GM12878 (cell line): ENCODE data around the gene ADD1. TPM values are rescaled to one million over a fixed set of nuclear protein-coding genes. Genes with fewer than 3 reads are reported as not detected.

Source experiments
- ATAC-seq: fragments of 200-7000 bp; cut with Tn5 transposase; 3 replicates; pipeline ENCODE4 v1.9.1; 2020; ENCODE audit warnings: mild to moderate bottlenecking, moderate library complexity
- BruUV-seq: library from RNA; stranded (reverse); fragments of 400-500 nt; replicated peaks from 2 replicates; lab custom pipeline; 2021; lab: Mats Ljungman, UMichigan
- CTCF ChIA-PET: fragments of 300-600 bp; sonication (Branson Sonifier 250); formaldehyde crosslinking; extraction: SDS; loops from one replicate; lab custom pipeline; 2021; ENCODE audit warnings: inconsistent platforms; lab: Yijun Ruan, JAX
- POLR2A ChIA-PET: fragments of 350-600 bp; formaldehyde crosslinking; extraction: SDS; loops from one replicate; lab custom pipeline; 2021; ENCODE audit warnings: inconsistent platforms; lab: Charles Lee
- RAD21 ChIA-PET: fragments of 300-600 bp; sonication (Branson Sonifier 250); formaldehyde crosslinking; loops from one replicate; lab custom pipeline; 2023; ENCODE audit warnings: antibody characterized with exemption; ENCODE audit not compliant: unreplicated experiment; lab: Charles Lee
- SMC1A ChIA-PET: fragments of 300-600 bp; sonication (Branson Sonifier 250); formaldehyde crosslinking; loops from one replicate; lab custom pipeline; 2023; ENCODE audit not compliant: unreplicated experiment, uncharacterized antibody; lab: Charles Lee
- DNase-seq: peaks from one replicate; pipeline ENCODE4 v3.0.0-alpha.2; 2011; ENCODE audit warnings: low read depth, low spot score
- FAIRE-seq: peaks from 3 replicates; lab custom pipeline; 2011; peaks lifted over from hg19 to GRCh38; lab: Jason Lieb, UNC
- H2AFZ ChIP-seq: 2 replicates; pipeline ENCODE4 v1.6.0; 2011; ENCODE audit warnings: low read depth, low read length, control low read depth; ENCODE audit not compliant: control insufficient read depth
- H3K27ac ChIP-seq: 2 replicates; pipeline ENCODE4 v1.5.1; 2011; ENCODE audit warnings: control low read depth; ENCODE audit not compliant: control insufficient read depth, insufficient read depth
- H3K27me3 ChIP-seq, 2 experiments: replicated peaks in 1 of 2; 2 replicates each; pipeline versions ENCODE4 v1.6.0 to v1.6.1; 2011; ENCODE audit warnings: low read length in 1 of 2; ENCODE audit not compliant: control insufficient read depth in 2 of 2, insufficient read depth in 2 of 2
- H3K36me3 ChIP-seq, 2 experiments: 2 replicates each; pipeline ENCODE4 v1.5.1; 2011; ENCODE audit warnings: low read length in 1 of 2; ENCODE audit not compliant: control insufficient read depth in 2 of 2, insufficient read depth in 2 of 2
- H3K4me1 ChIP-seq: 2 replicates; pipeline ENCODE4 v1.6.1; 2011; ENCODE audit warnings: mild to moderate bottlenecking, low read length, moderate library complexity, mixed read lengths; ENCODE audit not compliant: control insufficient read depth, insufficient read depth
- H3K4me2 ChIP-seq: 2 replicates; pipeline ENCODE4 v1.6.0; 2011; ENCODE audit warnings: control low read depth; ENCODE audit not compliant: control insufficient read depth, insufficient read depth
- H3K4me3 ChIP-seq: fragments of 200-600 bp; sonication (generic); 2 replicates; pipeline ENCODE4 v1.5.1; 2016
- H3K79me2 ChIP-seq: 2 replicates; pipeline ENCODE4 v1.6.0; 2011; ENCODE audit warnings: low read length; ENCODE audit not compliant: control insufficient read depth, insufficient read depth
- H3K9ac ChIP-seq: 2 replicates; pipeline ENCODE4 v1.8.0; 2011; ENCODE audit warnings: low read length, control low read depth, mixed read lengths; ENCODE audit not compliant: control insufficient read depth, insufficient read depth
- H3K9me3 ChIP-seq: replicated peaks from 3 replicates; pipeline ENCODE4 v1.5.1; 2011; ENCODE audit warnings: mild to moderate bottlenecking, low read length; ENCODE audit not compliant: control insufficient read depth, insufficient read depth
- H4K20me1 ChIP-seq: 2 replicates; pipeline ENCODE4 v1.6.0; 2011; ENCODE audit not compliant: control insufficient read depth, insufficient read depth
- CHD2 ChIP-seq: IDR thresholded peaks from 2 replicates; pipeline ENCODE4 v1.6.1; 2011; ENCODE audit warnings: low read depth, low read length, improper control_type of control experiment, borderline replicate concordance
- DPF2 ChIP-seq: fragments of 450-650 bp; IDR thresholded peaks from 2 replicates; pipeline ENCODE4 v1.6.1; 2017; ENCODE audit warnings: mild to moderate bottlenecking
- EGR1 ChIP-seq, 2 experiments: IDR thresholded peaks; 1 replicate in 1 of 2; 2 replicates in 1 of 2; pipeline ENCODE4 v1.6.1; 2011 to 2012; ENCODE audit warnings: low read depth in 2 of 2, low read length in 2 of 2, borderline replicate concordance in 1 of 2, mild to moderate bottlenecking in 1 of 2, moderate library complexity in 1 of 2
- GATAD2B ChIP-seq: fragments of 450-650 bp; conservative IDR thresholded peaks from 2 replicates; pipeline ENCODE4 v1.6.1; 2017; ENCODE audit warnings: low read depth, mild to moderate bottlenecking, moderate library complexity
- POLR2A ChIP-seq: IDR thresholded peaks from 2 replicates; pipeline ENCODE4 v1.6.1; 2011; ENCODE audit warnings: low read depth, mild to moderate bottlenecking, low read length
- RB1 ChIP-seq: fragments of 450-650 bp; formaldehyde crosslinking; IDR thresholded peaks from 2 replicates; pipeline ENCODE4 v1.6.1; 2017; ENCODE audit warnings: mild to moderate bottlenecking, borderline replicate concordance
- RELA ChIP-seq: fragments of 450-650 bp; IDR thresholded peaks from 2 replicates; pipeline ENCODE4 v1.8.0; 2014; ENCODE audit warnings: borderline replicate concordance; ENCODE audit not compliant: partially characterized antibody
- SMC3 ChIP-seq: IDR thresholded peaks from 2 replicates; pipeline ENCODE4 v1.6.1; 2011; ENCODE audit warnings: low read length, improper control_type of control experiment, borderline replicate concordance
- SREBF1 ChIP-seq: IDR thresholded peaks from 2 replicates; pipeline ENCODE4 v1.6.1; 2012; ENCODE audit warnings: mild to moderate bottlenecking, low read length
- SUZ12 ChIP-seq: fragments of 200-600 bp; sonication (generic); IDR thresholded peaks from one replicate; pipeline ENCODE4 v1.6.1; 2018; ENCODE audit warnings: antibody characterized with exemption, mild to moderate bottlenecking; ENCODE audit not compliant: unreplicated experiment
- ZBED1 ChIP-seq: IDR thresholded peaks from 2 replicates; pipeline ENCODE4 v1.6.1; 2016; ENCODE audit warnings: borderline replicate concordance
- ZNF217 ChIP-seq: fragments of 450-650 bp; IDR thresholded peaks from 2 replicates; pipeline ENCODE4 v1.6.1; 2017; ENCODE audit warnings: antibody characterized with exemption, mild to moderate bottlenecking
- WGBS: methylation state at CpG from one replicate; pipeline ENCODE4 v1.1.6; 2016; ENCODE audit warnings: low lambda C conversion rate; ENCODE audit not compliant: insufficient replicate concordance, insufficient coverage; ENCODE audit errors: missing lambda C conversion rate; 5-methylcytosine and 5-hydroxymethylcytosine counted together
- in situ Hi-C: fragments of 300-500 bp; cut with MboI; formaldehyde crosslinking; loops from 9 replicates; pipeline ENCODE4 v1.14.3; 2018; ENCODE audit warnings: mixed read lengths
- intact Hi-C: fragments of 100-400 bp; cut with micrococcal nuclease; formaldehyde crosslinking; loops from one replicate; pipeline ENCODE4 v1.14.2; 2022; ENCODE audit not compliant: unreplicated experiment
- polyA plus RNA-seq, 11 experiments: library from polyadenylated mRNA; depleted of rRNA in 4 of 11; unstranded in 6 of 11; stranded (reverse) in 5 of 11; fragments of >200 nt; fragmentation: Nextera tagmentation in 4 of 11; fragmentation: Illumina TruSeq in 1 of 11; extraction: Ambion mirVana in 4 of 11; extraction: Trizol in 1 of 11; gene quantifications; 1 replicate in 1 of 11; 2 replicates in 10 of 11; pipeline versions ENCODE4 v1.2.1 to v1.2.3, GENCODE V29; 2011 to 2016; ENCODE audit warnings: inconsistent platforms in 2 of 11, missing spikeins in 2 of 11, low read depth in 1 of 11
- total RNA-seq, 4 experiments: library from RNA; depleted of rRNA in 3 of 4; stranded (reverse); fragments of >200 nt in 3 of 4; fragmentation: Illumina TruSeq in 1 of 4; extraction: Trizol in 1 of 4; gene quantifications; 2 replicates each; pipeline versions ENCODE4 v1.2.1 to v1.2.3, GENCODE V29; 2013 to 2021

Gene ADD1
- total and polyA plus RNA-seq, 10 of the 15 experiments (the other 5 are each of a cell fraction or from before 2014, with no cell fraction given), result 21.6 to 182 (median 105) TPM

DNA sequence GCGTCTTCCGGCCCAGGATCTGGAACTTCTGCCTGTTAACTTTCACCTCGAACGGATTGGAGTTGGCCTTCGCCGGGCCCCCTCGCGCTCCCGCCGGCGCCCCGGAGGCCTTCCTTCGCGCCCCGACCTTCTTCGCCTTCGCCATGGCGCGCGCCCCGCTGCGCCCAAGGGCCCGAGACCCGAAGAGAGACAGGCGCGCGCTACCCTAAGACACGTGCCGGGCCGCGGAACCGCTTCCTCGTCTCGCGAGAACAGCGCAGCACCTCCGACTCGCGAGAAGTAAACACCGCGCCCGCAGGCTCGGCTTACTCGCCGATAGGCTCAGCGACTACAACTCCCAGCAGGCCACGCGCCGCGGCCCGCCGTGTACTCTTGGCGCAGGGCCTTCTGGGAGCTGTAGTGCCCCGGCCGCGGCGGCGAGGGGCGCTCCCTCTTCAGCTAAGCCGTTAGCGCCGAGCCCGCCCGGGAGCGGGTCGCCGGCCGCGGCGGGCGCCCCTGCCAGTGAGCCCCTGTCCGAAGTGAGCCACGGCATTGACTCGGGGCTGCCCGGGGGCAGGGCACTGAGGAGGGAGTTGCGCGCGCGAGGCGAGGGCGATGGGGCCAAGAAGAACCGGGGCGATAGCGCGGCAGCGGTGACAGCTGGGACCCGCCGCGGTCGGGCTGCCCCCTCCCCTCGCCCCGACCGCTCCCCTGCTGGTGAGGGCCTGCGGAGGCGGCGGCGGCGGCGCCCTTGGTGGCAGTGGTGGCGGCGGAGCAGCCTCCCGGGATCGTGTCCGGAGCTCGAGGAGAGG is 119.7 kb downstream of the ADD1 start, which contains the start of the genes GRK4 and NOP14 (continued):
- TF ChIP-seq SMC3, result no peak
- peak; percentile 44; the same call in 1 of the 2 replicates for TF ChIP-seq ZNF217
- TF ChIP-seq RB1, result no peak; the same call in 1 of the 2 replicates
- peak; percentile 100 for TF ChIP-seq CHD2
- no peak for TF ChIP-seq SUZ12
- TF ChIP-seq SREBF1, result peak; percentile 56; the same call in 1 of the 2 replicates

DNA sequence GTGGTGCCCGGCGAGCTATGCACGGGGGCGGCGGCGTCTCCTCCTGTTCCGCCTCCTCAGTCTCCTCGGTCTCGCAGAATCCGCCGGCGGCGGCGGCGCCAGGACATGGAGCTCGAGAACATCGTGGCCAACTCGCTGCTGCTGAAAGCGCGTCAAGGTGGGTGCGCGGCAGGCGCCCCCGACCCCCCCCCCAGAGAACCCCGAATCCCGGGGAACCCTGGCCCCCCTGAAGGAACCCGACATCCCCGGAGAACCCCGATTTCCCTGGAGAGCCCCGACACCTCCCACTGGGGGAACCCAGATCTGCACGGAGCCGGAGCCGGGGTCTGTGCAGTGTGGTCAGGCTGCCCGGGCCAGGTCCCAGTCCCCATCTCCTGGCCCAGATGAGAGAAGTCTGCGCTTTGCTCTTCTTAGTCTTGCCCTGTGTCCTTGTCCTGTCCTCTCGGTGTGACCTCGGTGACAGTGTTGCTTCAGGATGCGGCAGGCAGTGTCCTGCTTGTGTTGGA is 120.4 kb downstream of the ADD1 start:
- Histone ChIP-seq H3K27ac (no peak overlapping the region), H4K20me1 (peaks cover 8% of the 10 kb centered on the region), H3K9ac (peak overlapping the region; percentile 30), H3K4me2 (peak overlapping the region; percentile 55), H3K4me1 (peaks cover 9% of the 10 kb centered on the region), H3K79me2 (peaks cover 34% of the 10 kb centered on the region), H2AFZ (peak overlapping the region; percentile 67), H3K36me3 (peaks cover 0 to 8% of the 10 kb centered on the region in 2 experiments; a peak in 1 of 4 replicates), H3K27me3 (no peaks in the 10 kb centered on the region), H3K9me3 (no peaks in the 10 kb centered on the region; the same call in 2 of the 3 replicates), H3K4me3 (peak overlapping the region; percentile 69)
- intact Hi-C loops (loop anchor here (1.0 to 5.0 kb wide), 5 partner anchors 28 to 267 kb away; partner anchors contain the start of gene ADD1), in situ Hi-C loops (no loop called here)
- ChIA-PET RAD21 (interaction anchor here (0.7 to 4.5 kb wide), 12 partner anchors 10 to 495 kb away, joined by 3 to 35 read pairs (median 3); partner anchors contain the start of genes FAM193A and RNF4), CTCF (interaction anchor here (1.1 to 3.4 kb wide), 7 partner anchors 11 to 744 kb away, joined by 3 to 28 read pairs (median 9); no protein-coding TSS in a partner anchor), POLR2A (interaction anchor here (0.5 to 3.1 kb wide), 7 partner anchors 16 to 546 kb away, joined by 3 to 22 read pairs (median 3); partner anchors contain the start of gene ZFYVE28), SMC1A (interaction anchor here (0.9 to 3.6 kb wide), 5 partner anchors 10 to 78 kb away, joined by 3 to 19 read pairs (median 4); no protein-coding TSS in a partner anchor)
- FAIRE-seq (no peak), ATAC-seq (peak; percentile 52), DNase-seq (no peak)
- WGBS, result 1% methylated on average over 24 of the region's 38 CpGs
- TF ChIP-seq EGR1 (IDR thresholded peaks at IDR 0.05; ENCODE audit: borderline replicate concordance in 1 of 2, low read depth in 2 of 2, low read length in 2 of 2) (peak in 1 of 2 experiments; percentile 81; a peak in 1 of 3 replicates), SMC3 (no peak), ZBED1 (no peak), RELA (no peak), POLR2A (no peak), CHD2 (no peak), DPF2 (no peak; the same call in 1 of the 2 replicates), GATAD2B (0 out of 2 replicates have a peak, but pooled peaks have one; percentile 7)
- no TSS peak for BruUV-seq
